RWPE2 (cell line): Measurements from ENCODE around the gene LRRC23.
"Not testable (repeated sequence)": the region's sequence is repeated elsewhere in the genome, so short reads cannot be mapped to it uniquely, and the experiment has no call there.

Experiments
- ATAC-seq: fragments of 200-7000 bp; cut with Tn5 transposase; 3 replicates; pipeline ENCODE4 v1.9.1; 2021; ENCODE audit warnings: low read depth
- DNase-seq: peaks from one replicate; pipeline ENCODE4 v3.0.0-alpha.2; 2020; ENCODE audit warnings: low spot score
- H3K27ac ChIP-seq: fragments of 450-650 bp; 2 replicates; pipeline ENCODE4 v1.5.1; 2017; ENCODE audit warnings: mild to moderate bottlenecking; ENCODE audit not compliant: poor library complexity, severe bottlenecking
- H3K27me3 ChIP-seq: fragments of 250-450 bp; sonication (Bioruptor Pico); 2 replicates; pipeline ENCODE4 v1.5.1; 2021; ENCODE audit warnings: mild to moderate bottlenecking, moderate library complexity; ENCODE audit not compliant: insufficient read depth, poor library complexity, severe bottlenecking
- H3K36me3 ChIP-seq: fragments of 250-450 bp; sonication (Bioruptor Pico); 2 replicates; pipeline ENCODE4 v1.5.1; 2020; ENCODE audit warnings: low read depth, mild to moderate bottlenecking, moderate library complexity
- H3K4me1 ChIP-seq: fragments of 250-450 bp; sonication (Bioruptor Pico); 2 replicates; pipeline ENCODE4 v1.5.1; 2021; ENCODE audit warnings: mild to moderate bottlenecking, moderate library complexity; ENCODE audit not compliant: insufficient read depth, poor library complexity, severe bottlenecking
- H3K4me3 ChIP-seq: fragments of 250-450 bp; sonication (Bioruptor Pico); 2 replicates; pipeline ENCODE4 v1.5.1; 2021; ENCODE audit warnings: mild to moderate bottlenecking, moderate library complexity; ENCODE audit not compliant: severe bottlenecking
- H3K9me3 ChIP-seq: fragments of 250-450 bp; sonication (Bioruptor Pico); 2 replicates; pipeline ENCODE4 v1.5.1; 2021; ENCODE audit warnings: mild to moderate bottlenecking, moderate library complexity; ENCODE audit not compliant: severe bottlenecking
- TF ChIP-seq, protein P1 (sequence below): fragments of 450-650 bp; IDR thresholded peaks from one replicate; pipeline ENCODE4 v1.5.1; 2017; ENCODE audit warnings: mild to moderate bottlenecking, moderate library complexity; ENCODE audit not compliant: poor library complexity, severe bottlenecking

The LRRC23 gene

GRCh38 chr12:6888360-6888759 lies 16.3 kb upstream of the LRRC23 start:
- Histone ChIP-seq H3K27ac (no peak overlapping the region), H3K27me3 (no peaks in the 10 kb centered on the region), H3K36me3 (no peaks in the 10 kb centered on the region), H3K4me1 (peaks cover 3% of the 10 kb centered on the region), H3K9me3 (no peaks in the 10 kb centered on the region), H3K4me3 (no peak overlapping the region)
- TF ChIP-seq, protein P1, sequence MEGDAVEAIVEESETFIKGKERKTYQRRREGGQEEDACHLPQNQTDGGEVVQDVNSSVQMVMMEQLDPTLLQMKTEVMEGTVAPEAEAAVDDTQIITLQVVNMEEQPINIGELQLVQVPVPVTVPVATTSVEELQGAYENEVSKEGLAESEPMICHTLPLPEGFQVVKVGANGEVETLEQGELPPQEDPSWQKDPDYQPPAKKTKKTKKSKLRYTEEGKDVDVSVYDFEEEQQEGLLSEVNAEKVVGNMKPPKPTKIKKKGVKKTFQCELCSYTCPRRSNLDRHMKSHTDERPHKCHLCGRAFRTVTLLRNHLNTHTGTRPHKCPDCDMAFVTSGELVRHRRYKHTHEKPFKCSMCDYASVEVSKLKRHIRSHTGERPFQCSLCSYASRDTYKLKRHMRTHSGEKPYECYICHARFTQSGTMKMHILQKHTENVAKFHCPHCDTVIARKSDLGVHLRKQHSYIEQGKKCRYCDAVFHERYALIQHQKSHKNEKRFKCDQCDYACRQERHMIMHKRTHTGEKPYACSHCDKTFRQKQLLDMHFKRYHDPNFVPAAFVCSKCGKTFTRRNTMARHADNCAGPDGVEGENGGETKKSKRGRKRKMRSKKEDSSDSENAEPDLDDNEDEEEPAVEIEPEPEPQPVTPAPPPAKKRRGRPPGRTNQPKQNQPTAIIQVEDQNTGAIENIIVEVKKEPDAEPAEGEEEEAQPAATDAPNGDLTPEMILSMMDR, result no peak
- ATAC-seq (no peak), DNase-seq (no peak)

DNA sequence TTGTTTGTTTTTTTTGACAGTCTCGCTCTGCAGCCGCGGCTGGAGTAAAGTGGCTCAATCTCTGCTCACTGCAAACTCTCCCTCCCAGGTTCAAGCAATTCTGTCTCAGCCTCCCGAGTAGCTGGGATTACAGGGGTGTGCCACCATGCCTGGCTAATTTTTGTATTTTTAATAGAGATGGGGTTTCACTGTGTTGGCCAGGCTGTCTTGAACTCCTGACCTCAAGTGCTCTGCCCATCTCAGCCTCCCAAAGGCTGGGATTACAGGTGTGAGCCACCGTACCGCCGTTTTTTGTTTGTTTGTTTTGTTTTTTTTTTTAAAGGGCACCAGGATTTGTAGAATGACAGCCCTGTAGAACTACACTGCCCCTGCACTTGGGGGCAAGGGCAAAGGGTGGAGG lies 15.8 kb upstream of the LRRC23 start:
- not testable (repeated sequence) for H3K4me3 ChIP-seq

DNA sequence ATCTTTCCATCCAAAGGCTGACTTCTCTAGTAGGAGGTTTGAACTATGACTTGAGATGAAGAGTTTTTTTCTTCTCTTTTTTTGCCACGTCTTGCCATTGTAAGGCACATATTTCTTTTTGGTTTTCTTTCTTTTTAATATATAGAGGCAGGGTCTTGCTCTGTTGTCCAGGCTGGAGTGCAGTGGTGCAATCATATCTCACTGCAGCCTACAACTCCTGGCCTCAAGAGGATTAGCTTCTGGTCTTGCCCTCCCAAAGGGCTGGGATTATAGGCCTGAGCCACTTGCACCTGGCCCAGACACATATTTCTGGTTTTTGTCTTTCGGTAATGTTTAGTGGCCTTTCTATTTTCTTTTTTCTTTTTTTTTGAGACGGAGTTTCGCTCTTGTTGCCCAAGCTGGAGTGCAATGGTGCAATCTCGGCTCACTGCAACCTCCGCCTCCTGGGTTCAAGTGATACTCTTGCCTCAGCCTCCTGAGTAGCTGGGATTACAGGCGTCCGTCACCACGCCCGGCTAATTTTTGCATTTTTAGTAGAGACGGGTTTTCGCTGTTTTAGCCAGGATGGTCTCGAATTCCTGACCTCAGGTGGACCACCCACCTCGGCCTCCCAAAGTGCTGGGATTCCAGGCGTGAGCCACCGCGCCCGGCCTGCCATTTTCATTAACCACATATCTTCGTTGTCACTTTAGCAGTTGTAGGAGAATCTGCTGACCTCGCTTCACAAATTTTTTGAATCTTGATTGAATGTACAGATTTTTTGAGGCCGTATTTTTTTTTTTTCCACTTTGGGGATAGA lies 14.6 kb upstream of the LRRC23 start:
- not testable (repeated sequence) for H3K27me3 ChIP-seq, DNase-seq, ATAC-seq, H3K9me3 ChIP-seq, H3K4me3 ChIP-seq, H3K4me1 ChIP-seq, H3K36me3 ChIP-seq
- H3K27ac ChIP-seq, result peak overlapping the region; percentile 52

More for the DNA sequence above, 15.8 kb upstream of the LRRC23 start:
- not testable (repeated sequence) for H3K27me3 ChIP-seq, H3K9me3 ChIP-seq, DNase-seq, H3K36me3 ChIP-seq, H3K4me1 ChIP-seq, ATAC-seq, H3K27ac ChIP-seq

GRCh38 chr12:6890789-6891645 lies 13.6 kb upstream of the LRRC23 start:
- TF ChIP-seq, protein P1, result peak; percentile 97
- no peaks in the 10 kb centered on the region for H3K36me3 ChIP-seq
- H3K9me3 ChIP-seq, result no peaks in the 10 kb centered on the region
- H3K27ac ChIP-seq, result peak overlapping the region; percentile 52
- H3K27me3 ChIP-seq, result no peaks in the 10 kb centered on the region
- H3K4me1 ChIP-seq, result peaks cover 3% of the 10 kb centered on the region
- peak; percentile 96 for ATAC-seq
- peak overlapping the region; percentile 37 for H3K4me3 ChIP-seq
- peak; percentile 91 for DNase-seq

GRCh38 chr12:6891646-6892001 lies 13.0 kb upstream of the LRRC23 start:
- ATAC-seq (no peak), DNase-seq (no peak)
- no peaks in the 10 kb centered on the region for H3K36me3 ChIP-seq

GRCh38 chr12:6892683-6893082 lies 11.9 kb upstream of the LRRC23 start:
- H3K36me3 ChIP-seq, DNase-seq, H3K27ac ChIP-seq, H3K4me3 ChIP-seq, H3K9me3 ChIP-seq, H3K4me1 ChIP-seq, ATAC-seq, H3K27me3 ChIP-seq: not testable (repeated sequence)

More at GRCh38 chr12:6891646-6892001, 13.0 kb upstream of the LRRC23 start:
- peak overlapping the region; percentile 37 for H3K4me3 ChIP-seq
- peak overlapping the region; percentile 52 for H3K27ac ChIP-seq
- no peaks in the 10 kb centered on the region for H3K9me3 ChIP-seq
- no peaks in the 10 kb centered on the region for H3K27me3 ChIP-seq
- peaks cover 3% of the 10 kb centered on the region for H3K4me1 ChIP-seq
- TF ChIP-seq, protein P1, result no peak
